ENCODE data around the gene SH3GL1. TPM values are rescaled to one million over a fixed set of nuclear protein-coding genes. Genes with fewer than 3 reads are reported as not detected.
"Not testable (repeated sequence)": the region's sequence is repeated elsewhere in the genome, so short reads cannot be mapped to it uniquely, and the experiment has no call there.

The SH3GL1 gene
- total RNA-seq, 2 donors from 2014 or later: 51.1 to 56.6 TPM

DNA sequence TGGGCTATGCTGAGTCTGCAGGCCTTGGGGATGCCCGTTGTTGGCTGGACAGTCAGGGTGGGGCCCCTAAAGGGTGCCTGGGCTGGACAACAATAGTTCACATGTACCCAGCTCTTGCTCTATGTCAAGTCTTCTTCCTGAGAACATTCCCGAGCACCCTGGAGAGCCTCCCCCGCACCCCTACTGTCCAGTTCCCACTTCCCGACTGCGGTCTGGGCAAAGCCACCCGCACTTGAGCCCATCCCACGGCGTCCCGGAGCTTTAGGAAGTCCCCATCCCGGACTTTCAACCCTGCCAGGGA lies 58.1 kb downstream of the SH3GL1 start:
- H3K4me1 Mint-ChIP-seq: peaks cover 24% of the 10 kb centered on the region
- H3K27me3 Mint-ChIP-seq: no peaks in the 10 kb centered on the region
- DNase-seq: no peak
- peaks cover 4% of the 10 kb centered on the region for H3K36me3 Mint-ChIP-seq (ENCODE audit: low read depth)
- H3K27ac Mint-ChIP-seq: peak overlapping the region; percentile 66
- H3K9me3 ChIP-seq (ENCODE audit: control insufficient read depth, low read length, poor library complexity, severe bottlenecking): no peaks in the 10 kb centered on the region
- H3K4me3 Mint-ChIP-seq: peak overlapping the region; percentile 92
- ATAC-seq: no peak

GRCh38 chr19:4338441-4339355 lies 61.6 kb downstream of the SH3GL1 start, which contains the start of gene STAP2:
Gene STAP2 (minus strand): TSS chr19:4338827. CDS start chr19:4338753, 74 bp downstream.
- no peaks in the 10 kb centered on the region for H3K9me3 ChIP-seq (ENCODE audit: control insufficient read depth, low read length, poor library complexity, severe bottlenecking)
- H3K4me3 Mint-ChIP-seq: peak within 1 kb of the TSS; percentile 97
- H3K27ac Mint-ChIP-seq: peak within 1 kb of the TSS; percentile 89
- no peaks in the 10 kb centered on the region for H3K27me3 Mint-ChIP-seq
- ATAC-seq (no peak), DNase-seq (no peak)
- peaks cover 5% of the 10 kb centered on the region for H3K36me3 Mint-ChIP-seq (ENCODE audit: low read depth)
- H3K4me1 Mint-ChIP-seq: peaks cover 15% of the 10 kb centered on the region

DNA sequence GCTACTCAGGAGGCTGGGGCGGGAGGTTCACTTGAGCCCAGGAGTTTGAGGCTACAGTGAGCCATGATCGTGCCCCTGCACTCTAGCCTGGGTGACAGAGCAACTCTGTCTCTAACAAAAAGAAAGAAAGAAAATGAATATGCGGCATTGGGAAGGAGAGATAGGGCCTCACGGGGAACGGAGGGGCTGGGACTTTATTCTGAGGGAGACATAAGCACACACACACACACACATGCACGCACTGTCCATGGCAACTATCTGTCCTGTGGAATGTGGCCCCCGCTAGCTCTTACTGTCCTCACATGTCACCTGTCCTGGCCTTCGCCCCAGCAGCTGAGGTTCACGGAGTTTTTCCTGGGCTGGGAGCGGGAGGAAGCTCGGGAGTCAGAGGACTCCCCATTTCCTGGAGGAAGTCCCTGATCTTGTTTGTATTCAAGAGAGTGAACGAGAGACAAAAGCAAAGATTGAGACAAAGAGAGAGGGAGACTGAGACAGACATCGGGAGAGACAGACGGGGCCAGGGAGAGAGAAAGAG lies 62.4 kb downstream of the SH3GL1 start:
- ATAC-seq (no peak), DNase-seq (no peak)
- peaks cover 15% of the 10 kb centered on the region for H3K4me1 Mint-ChIP-seq
- H3K36me3 Mint-ChIP-seq (ENCODE audit: low read depth): peaks cover 5% of the 10 kb centered on the region
- H3K4me3 Mint-ChIP-seq: peak overlapping the region; percentile 97
- H3K27me3 Mint-ChIP-seq: no peaks in the 10 kb centered on the region
- no peaks in the 10 kb centered on the region for H3K9me3 ChIP-seq (ENCODE audit: control insufficient read depth, low read length, poor library complexity, severe bottlenecking)
- peak overlapping the region; percentile 89 for H3K27ac Mint-ChIP-seq

- Mint-ChIP-seq H3K36me3 (ENCODE audit: low read depth) (peaks cover 5% of the 10 kb centered on the region), H3K4me1 (peaks cover 10% of the 10 kb centered on the region), H3K4me3 (no peak overlapping the region), H3K27ac (no peak overlapping the region), H3K27me3 (no peaks in the 10 kb centered on the region)
- no peaks in the 10 kb centered on the region for H3K9me3 ChIP-seq (ENCODE audit: control insufficient read depth, low read length, poor library complexity, severe bottlenecking)
- DNase-seq (no peak), ATAC-seq (no peak)
These were observed 65.3 kb downstream of the SH3GL1 start for GRCh38 chr19:4334929-4335570.

GRCh38 chr19:4329858-4330257 lies 70.5 kb downstream of the SH3GL1 start:
- no peak for DNase-seq
- no peak overlapping the region for H3K4me3 Mint-ChIP-seq
- H3K36me3 Mint-ChIP-seq (ENCODE audit: low read depth): no peaks in the 10 kb centered on the region
- H3K9me3 ChIP-seq (ENCODE audit: control insufficient read depth, low read length, poor library complexity, severe bottlenecking): no peaks in the 10 kb centered on the region
- H3K27me3 Mint-ChIP-seq: no peaks in the 10 kb centered on the region
- no peak overlapping the region for H3K27ac Mint-ChIP-seq
- H3K4me1 Mint-ChIP-seq: peaks cover 17% of the 10 kb centered on the region
- ATAC-seq: no peak

DNA sequence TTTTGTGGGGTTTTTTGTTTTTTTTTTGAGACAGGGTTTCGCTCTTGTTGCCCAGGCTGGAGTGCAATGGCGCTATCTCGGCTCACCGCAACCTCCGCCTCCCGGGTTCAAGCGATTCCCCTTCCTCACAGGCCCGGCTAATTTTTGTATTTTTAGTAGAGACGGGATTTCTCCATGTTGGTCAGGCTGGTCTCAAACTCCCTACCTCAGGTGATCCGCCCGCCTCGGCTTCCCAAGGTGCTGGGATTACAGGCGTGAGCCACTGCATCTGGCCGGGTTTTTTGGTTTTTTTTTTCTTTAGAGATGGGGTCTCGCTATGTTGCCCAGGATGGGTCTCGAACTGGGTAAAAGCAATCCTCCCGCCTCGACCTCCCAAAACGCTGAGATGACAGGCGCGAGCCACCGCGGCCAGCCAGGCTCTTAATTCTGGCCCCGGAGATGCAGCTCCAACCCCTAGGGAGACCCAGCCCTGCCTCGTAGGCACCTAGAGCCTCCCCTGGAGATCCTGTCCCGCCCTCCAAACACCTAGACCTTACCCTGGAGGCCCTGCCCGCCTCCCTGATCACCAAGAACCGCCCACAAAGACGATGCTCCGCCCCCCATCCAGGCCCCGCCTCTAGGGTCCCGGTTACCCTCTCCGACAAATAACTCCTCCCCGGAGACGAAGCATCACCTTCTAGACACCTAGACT lies 71.2 kb downstream of the SH3GL1 start:
- DNase-seq; H3K9me3 ChIP-seq (ENCODE audit: control insufficient read depth, low read length, poor library complexity, severe bottlenecking); H3K36me3 Mint-ChIP-seq (ENCODE audit: low read depth); ATAC-seq; H3K27me3 Mint-ChIP-seq: not testable (repeated sequence)
- H3K4me1 Mint-ChIP-seq: peaks cover 17% of the 10 kb centered on the region
- peak overlapping the region; percentile 72 for H3K27ac Mint-ChIP-seq
- peak overlapping the region; percentile 89 for H3K4me3 Mint-ChIP-seq

- DNase-seq (peak; percentile 84 to 90 (median 89)), ATAC-seq (peak; percentile 88)
- Mint-ChIP-seq H3K27me3 (no peaks in the 10 kb centered on the region), H3K4me1 (peaks cover 17% of the 10 kb centered on the region), H3K27ac (peak overlapping the region; percentile 72), H3K4me3 (peak overlapping the region; percentile 89), H3K36me3 (ENCODE audit: low read depth) (no peaks in the 10 kb centered on the region)
- no peaks in the 10 kb centered on the region for H3K9me3 ChIP-seq (ENCODE audit: control insufficient read depth, low read length, poor library complexity, severe bottlenecking)
These were observed 71.9 kb downstream of the SH3GL1 start for GRCh38 chr19:4328243-4328990.

- ATAC-seq (peak; percentile 20), DNase-seq (no peak)
- no peaks in the 10 kb centered on the region for H3K36me3 Mint-ChIP-seq (ENCODE audit: low read depth)
- H3K4me3 Mint-ChIP-seq: peak overlapping the region; percentile 89
- no peaks in the 10 kb centered on the region for H3K27me3 Mint-ChIP-seq
- H3K9me3 ChIP-seq (ENCODE audit: control insufficient read depth, low read length, poor library complexity, severe bottlenecking): no peaks in the 10 kb centered on the region
- H3K27ac Mint-ChIP-seq: peak overlapping the region; percentile 72
- H3K4me1 Mint-ChIP-seq: peaks cover 17% of the 10 kb centered on the region
These were observed 72.5 kb downstream of the SH3GL1 start for GRCh38 chr19:4327877-4328242.

DNA sequence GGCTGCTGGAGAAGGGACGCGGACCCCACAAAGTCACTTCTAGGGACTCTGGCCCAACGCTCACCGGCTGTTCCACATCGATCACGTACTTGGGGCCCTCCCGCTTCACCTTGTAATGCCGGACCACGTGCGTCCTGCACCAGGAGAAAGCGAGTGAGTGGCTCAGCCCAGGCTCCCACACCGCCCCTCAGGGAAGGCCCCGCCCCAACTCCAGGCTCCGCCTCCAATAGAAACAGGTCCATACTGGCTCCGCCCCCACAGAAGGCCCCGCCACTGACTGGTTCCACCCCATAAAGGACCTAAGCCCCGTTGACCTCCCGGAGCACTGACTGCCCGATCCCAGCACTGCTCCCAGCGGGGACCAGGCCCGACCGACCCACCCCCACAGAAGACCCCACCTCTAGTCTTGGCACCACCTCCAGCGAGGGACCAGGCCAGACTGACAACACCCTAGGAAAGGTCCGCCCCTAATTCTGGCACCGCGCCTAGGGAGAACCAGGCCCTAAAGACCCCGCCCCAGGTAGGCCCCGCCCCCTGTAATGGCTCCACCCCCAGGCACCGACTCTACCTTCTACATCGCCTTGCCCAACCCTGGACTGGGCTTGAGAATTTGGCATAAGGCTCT lies 73.0 kb downstream of the SH3GL1 start:
- no peaks in the 10 kb centered on the region for H3K36me3 Mint-ChIP-seq (ENCODE audit: low read depth)
- H3K27ac Mint-ChIP-seq: peak overlapping the region; percentile 72

GRCh38 chr19:4326837-4327251 lies 73.5 kb downstream of the SH3GL1 start:
- Mint-ChIP-seq H3K4me1 (peaks cover 17% of the 10 kb centered on the region), H3K27me3 (no peaks in the 10 kb centered on the region), H3K4me3 (peak overlapping the region; percentile 89), H3K36me3 (ENCODE audit: low read depth) (no peaks in the 10 kb centered on the region), H3K27ac (peak overlapping the region; percentile 72)
- ATAC-seq (no peak), DNase-seq (no peak)
- no peaks in the 10 kb centered on the region for H3K9me3 ChIP-seq (ENCODE audit: control insufficient read depth, low read length, poor library complexity, severe bottlenecking)

More for the DNA sequence above, 73.0 kb downstream of the SH3GL1 start:
- no peaks in the 10 kb centered on the region for H3K27me3 Mint-ChIP-seq
- DNase-seq (peak; percentile 43 to 48 (median 45)), ATAC-seq (peak; percentile 35)
- no peaks in the 10 kb centered on the region for H3K9me3 ChIP-seq (ENCODE audit: control insufficient read depth, low read length, poor library complexity, severe bottlenecking)
- peak overlapping the region; percentile 89 for H3K4me3 Mint-ChIP-seq
- peaks cover 17% of the 10 kb centered on the region for H3K4me1 Mint-ChIP-seq

DNA sequence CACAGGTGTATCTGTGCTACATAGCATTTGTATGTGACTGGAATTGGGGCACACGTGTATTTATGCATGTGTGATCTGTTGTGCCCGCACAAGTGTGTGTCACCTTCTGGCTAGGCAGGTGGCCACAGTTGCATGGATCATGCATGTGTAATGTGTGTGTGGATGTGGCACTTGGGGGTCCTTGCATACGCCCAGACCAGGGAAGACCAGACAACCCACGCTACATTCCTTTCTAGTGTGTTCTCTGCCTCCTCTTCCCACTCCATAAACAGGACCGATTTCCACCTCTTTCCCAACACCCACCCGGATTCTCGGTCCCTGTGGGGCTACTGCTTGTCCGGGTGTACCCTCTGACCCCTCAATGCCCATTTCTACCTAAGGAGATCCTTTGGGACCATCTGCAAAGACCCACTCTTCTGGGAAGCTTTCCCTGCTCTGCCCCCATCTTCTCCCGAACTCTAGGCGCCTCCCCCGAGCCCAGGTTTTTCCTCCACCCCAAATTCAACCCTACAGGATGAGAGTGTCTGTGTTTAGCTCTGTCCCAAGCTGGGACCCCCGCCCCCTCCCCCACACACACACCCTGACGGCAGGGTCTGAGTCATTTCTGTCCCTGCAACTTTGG lies 74.0 kb downstream of the SH3GL1 start:
- H3K27ac Mint-ChIP-seq: no peak overlapping the region
- DNase-seq: no peak

DNA sequence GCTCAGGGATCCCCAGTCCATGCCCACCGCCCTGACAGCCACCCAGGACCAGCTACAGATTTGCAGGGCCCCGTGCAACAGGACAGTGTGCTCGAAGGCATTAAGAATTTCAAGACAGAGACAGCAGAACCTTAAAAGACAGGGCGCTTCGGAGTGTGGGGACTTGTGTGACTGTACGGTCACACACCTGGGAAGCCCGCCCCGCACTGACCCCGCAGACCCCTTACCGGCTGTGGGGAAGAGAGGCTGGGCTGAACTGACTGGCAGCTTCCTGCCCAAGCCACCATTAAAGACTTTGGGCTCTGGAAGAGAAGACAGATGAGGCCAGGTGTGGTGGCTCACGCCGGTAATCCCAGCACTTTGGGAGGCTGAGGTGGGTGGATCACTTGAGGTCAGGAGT lies 76.1 kb downstream of the SH3GL1 start:
- H3K9me3 ChIP-seq (ENCODE audit: control insufficient read depth, low read length, poor library complexity, severe bottlenecking): no peaks in the 10 kb centered on the region

More for the DNA sequence above, 74.0 kb downstream of the SH3GL1 start:
- no peaks in the 10 kb centered on the region for H3K27me3 Mint-ChIP-seq
- no peak for ATAC-seq
- H3K36me3 Mint-ChIP-seq (ENCODE audit: low read depth): no peaks in the 10 kb centered on the region
- no peaks in the 10 kb centered on the region for H3K9me3 ChIP-seq (ENCODE audit: control insufficient read depth, low read length, poor library complexity, severe bottlenecking)
- peak overlapping the region; percentile 85 for H3K4me3 Mint-ChIP-seq
- peaks cover 17% of the 10 kb centered on the region for H3K4me1 Mint-ChIP-seq

More for the DNA sequence above, 76.1 kb downstream of the SH3GL1 start:
- DNase-seq (no peak), ATAC-seq (no peak)
- no peaks in the 10 kb centered on the region for H3K36me3 Mint-ChIP-seq (ENCODE audit: low read depth)
- H3K27ac Mint-ChIP-seq: no peak overlapping the region
- peaks cover 17% of the 10 kb centered on the region for H3K4me1 Mint-ChIP-seq
- H3K4me3 Mint-ChIP-seq: no peak overlapping the region
- H3K27me3 Mint-ChIP-seq: no peaks in the 10 kb centered on the region

Data from T-helper 17 cell (primary cell).